ENCODE measurements around the gene PLEKHH1.
"Not testable (repeated sequence)": the region's sequence is repeated elsewhere in the genome, so short reads cannot be mapped to it uniquely, and the experiment has no call there.

PLEKHH1 gene

DNA sequence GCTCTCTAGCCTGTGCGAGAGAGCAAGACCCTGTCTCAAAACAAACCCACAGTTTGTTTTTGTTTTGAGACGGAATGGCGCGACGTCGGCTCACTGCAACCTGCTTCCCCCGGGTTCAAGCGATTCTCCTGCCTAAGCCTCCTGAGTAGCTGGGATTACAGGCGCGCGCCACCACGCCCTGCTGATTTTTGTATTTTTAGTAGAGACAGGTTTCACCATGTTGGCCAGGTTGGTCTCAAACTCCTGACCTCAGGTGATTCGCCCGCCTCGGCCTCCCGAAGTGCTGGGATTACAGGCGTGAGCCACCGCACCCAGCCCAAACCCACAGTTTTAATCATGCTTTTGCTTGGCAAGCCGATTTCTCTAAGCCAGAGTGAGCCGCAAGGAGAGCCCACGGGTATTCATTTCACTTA, 67.5 kb downstream of the PLEKHH1 start:
- in situ Hi-C loops (cut with HindIII; ENCODE audit: low pct_ligation_motif_present, low pct_unique_long_range_greater_than_20kb, low sequenced_read_pairs); DNase-seq: not testable (repeated sequence)

DNA sequence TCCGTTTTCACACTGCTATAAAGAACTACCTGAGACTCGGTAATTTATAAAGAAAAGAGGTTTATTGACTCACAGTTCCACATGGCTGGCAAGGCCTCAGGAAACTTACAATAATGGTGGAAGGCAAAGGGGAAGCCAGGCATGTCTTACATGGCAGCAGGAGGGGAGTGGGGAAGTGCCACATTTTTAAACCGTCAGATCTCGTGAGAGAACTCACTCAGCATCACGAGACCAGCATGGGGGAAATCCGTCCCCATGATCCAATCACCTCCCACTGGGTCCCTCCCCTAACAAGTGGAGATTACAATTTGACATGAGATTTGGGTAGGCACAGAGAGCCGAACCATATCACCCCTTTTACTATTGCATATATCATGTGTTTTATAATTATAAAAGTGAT, 69.0 kb downstream of the PLEKHH1 start:
- in situ Hi-C loops (cut with HindIII; ENCODE audit: low pct_ligation_motif_present, low pct_unique_long_range_greater_than_20kb, low sequenced_read_pairs), result no loop called here
- DNase-seq, result no peak

DNA sequence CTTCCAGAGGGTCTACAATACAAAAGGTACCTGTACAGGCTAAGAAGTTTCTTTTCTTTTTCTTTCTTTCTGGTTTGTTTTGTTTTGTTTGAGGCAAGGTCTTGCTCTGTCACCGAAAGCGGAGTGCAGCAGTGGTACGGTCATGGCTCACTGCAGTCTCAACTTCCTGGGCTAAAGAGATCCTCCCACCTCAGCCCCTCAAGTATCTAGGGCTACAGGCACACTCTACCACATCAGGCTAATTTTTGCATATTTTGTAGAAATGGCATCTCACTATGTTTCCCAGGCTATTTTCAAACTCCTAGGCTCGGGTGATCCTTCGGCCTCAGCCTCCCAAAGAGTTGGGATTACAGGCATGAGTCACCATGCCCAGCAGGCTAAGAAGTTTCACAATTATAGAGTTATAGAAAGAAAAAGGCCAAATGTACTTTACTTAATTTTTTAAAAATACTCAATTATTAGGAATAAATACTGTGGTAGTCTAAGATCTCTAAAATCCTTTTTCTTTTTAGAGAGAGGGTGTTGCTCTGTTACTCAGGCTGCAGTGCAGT, 70.0 kb downstream of the PLEKHH1 start:
- DNase-seq, result no peak
- in situ Hi-C loops (cut with HindIII; ENCODE audit: low pct_ligation_motif_present, low pct_unique_long_range_greater_than_20kb, low sequenced_read_pairs), result no loop called here

DNA sequence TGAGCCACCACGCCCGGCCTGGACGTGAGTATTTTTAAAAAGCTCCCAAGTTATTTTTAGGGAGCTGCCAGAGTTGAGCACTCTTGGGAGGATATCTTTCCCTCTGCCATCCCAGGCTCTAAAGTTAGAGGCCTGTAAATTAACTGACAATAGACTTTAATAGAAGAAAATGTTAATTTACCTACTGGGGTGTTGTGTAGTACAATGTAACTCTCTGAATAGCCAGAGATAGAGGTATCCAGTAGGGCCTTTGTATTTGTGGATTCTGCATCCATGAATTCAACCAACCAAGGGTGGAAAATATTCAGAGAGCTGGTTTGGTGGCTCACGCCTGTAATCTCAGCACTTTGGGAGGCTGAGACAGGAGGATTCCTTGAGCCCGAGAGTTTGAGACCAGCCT, 74.6 kb downstream of the PLEKHH1 start:
- DNase-seq, result no peak
- in situ Hi-C loops (cut with HindIII; ENCODE audit: low pct_ligation_motif_present, low pct_unique_long_range_greater_than_20kb, low sequenced_read_pairs), result no loop called here

DNA sequence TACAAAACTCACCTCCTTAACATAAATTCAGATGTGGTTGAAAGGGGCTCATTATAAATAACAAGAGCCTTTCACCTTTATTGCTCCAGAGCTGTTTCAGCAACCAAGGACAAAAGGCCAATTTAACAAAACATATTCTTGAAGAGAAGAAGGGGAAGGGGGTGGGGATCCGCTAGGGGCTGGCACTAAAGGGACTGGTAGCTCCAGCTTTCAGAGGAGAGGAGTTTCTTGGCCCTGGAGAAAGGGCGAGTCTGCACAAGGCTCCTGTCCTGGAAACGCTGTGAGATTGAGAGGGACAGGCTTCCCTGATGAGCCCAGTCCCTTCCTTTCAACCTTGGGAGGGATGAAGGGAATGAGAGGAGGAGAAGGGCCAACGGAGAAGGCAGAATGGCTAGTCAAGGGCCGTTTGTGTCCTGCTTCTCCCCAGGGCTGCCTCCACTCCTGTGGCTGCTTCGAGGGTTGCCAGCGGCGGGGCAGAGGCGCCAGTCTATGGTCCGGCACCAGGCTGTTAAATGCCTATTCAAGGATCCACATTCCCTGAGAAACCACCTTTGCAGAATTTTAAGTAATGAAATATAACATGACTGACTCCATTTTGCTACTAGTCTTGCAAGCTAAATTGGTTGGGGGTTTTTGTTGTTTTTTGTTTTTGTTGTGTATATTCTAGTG, 76.7 kb downstream of the PLEKHH1 start:
- in situ Hi-C loops (cut with HindIII; ENCODE audit: low pct_ligation_motif_present, low pct_unique_long_range_greater_than_20kb, low sequenced_read_pairs), result no loop called here
- no peak for DNase-seq

DNA sequence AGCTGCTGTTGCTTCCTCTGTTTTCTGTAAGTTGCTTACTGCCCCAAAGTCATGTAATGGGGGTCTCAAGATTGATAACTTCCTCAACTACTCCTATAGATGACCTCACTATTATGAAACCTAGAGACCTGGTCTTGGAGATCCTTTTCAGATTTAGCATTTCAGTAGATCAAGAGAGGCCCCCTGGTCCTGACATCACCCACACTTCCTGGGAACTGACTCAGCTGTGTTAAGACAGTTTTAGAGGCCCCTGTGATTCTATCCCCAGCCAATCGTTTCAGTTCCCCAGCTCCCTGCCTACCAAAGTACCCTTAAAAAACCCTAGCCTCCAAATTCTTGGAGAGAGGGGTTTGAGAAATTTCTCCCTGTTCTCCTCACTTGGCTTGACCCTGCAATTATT, 77.4 kb downstream of the PLEKHH1 start:
- in situ Hi-C loops (cut with HindIII; ENCODE audit: low pct_ligation_motif_present, low pct_unique_long_range_greater_than_20kb, low sequenced_read_pairs), result no loop called here
- no peak for DNase-seq

DNA sequence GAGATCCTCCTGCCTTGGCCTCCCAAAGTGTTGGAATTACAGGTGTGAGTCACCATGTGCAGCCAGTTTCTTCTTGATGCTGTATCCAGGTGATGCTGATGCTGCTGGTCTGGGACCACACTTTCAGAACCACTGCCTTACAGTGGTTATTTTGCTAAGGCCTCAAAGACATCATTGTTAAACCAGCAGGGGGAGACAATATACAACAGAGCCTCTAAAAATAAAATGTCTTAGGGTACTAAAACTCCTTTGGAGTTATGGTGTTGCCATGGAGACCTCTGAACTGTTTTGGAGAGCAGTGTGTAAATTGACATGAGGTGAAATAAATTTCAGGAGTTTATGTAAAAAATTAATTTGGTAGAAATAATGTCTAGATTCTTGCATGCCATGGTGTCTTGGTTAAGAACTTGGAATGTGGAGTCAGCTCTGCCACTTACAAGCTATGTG, 85.5 kb downstream of the PLEKHH1 start:
- peak; percentile 75 for DNase-seq
- in situ Hi-C loops (cut with HindIII; ENCODE audit: low pct_ligation_motif_present, low pct_unique_long_range_greater_than_20kb, low sequenced_read_pairs), result no loop called here

DNA sequence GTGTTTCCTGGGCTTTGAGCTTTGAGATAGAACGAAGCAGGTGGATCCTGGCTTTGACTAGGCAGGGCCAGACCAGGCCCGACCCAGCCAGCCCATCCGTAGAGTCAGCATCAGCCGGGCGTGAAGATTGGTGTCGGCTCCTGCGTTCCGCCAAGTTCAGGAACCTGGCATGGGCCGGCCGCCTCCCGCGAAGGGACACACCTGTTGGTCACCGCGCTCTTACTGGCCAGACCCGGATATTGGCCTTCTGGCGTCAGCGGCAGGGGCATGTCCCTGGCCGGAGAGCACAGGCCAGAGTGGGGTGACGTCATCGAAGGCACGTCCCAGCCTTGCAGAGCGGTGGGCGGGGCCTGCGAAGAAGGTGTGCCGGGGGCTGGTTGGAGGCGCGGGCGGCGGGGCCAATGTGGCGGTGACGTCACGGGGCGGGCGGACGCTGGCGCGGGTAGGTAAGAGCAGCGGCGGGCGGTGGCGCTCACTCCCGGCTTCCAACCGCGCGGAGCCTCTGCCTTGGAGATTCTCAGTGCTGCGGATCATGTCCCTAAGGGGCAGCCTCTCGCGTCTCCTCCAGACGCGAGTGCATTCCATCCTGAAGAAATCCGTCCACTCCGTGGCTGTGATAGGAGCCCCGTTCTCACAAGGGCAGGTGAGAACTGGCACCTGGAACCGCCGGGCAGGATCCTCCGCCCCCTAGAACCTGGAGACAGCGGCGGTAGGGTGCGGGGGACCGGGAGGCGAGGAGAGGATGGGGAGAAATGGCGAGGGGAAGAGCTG, 86.5 kb downstream of the PLEKHH1 start, which contains the start of gene ARG2:
TSS of gene ARG2 (plus strand) at position 475 of the 771 bp plus-strand sequence. CDS start at position 533, 58 bp downstream.
- peak; percentile 95 for DNase-seq
- in situ Hi-C loops (cut with HindIII; ENCODE audit: low pct_ligation_motif_present, low pct_unique_long_range_greater_than_20kb, low sequenced_read_pairs), result no loop called here

DNA sequence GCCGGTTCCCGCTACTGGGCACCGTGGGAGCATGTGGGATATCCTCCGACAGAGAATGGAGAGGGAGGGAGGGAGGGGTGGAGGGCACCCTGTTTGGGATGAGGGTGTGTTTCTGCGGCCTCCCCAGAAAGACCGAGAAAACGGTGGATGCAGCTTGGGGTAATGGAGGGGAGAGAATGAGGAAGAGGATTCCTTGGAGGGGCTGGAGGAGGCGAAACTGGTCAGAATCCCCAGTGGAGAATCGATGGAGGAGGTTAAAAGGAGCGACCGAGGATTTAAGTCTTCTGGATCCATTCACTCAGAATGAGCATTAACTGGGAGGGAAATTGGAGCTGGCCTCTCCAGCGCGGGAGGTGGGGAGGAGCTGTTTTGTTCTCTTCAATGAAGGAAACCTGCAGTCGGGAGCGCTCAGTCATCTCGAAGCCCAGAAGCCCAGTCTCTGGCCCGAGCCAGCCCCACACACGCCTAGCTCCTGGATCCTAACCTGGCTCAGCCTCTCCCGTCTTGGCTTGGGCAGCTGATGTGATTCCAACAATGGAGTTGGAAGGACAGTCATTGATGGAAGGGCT, 87.2 kb downstream of the PLEKHH1 start:
- in situ Hi-C loops (cut with HindIII; ENCODE audit: low pct_ligation_motif_present, low pct_unique_long_range_greater_than_20kb, low sequenced_read_pairs), result no loop called here
- no peak for DNase-seq

DNA sequence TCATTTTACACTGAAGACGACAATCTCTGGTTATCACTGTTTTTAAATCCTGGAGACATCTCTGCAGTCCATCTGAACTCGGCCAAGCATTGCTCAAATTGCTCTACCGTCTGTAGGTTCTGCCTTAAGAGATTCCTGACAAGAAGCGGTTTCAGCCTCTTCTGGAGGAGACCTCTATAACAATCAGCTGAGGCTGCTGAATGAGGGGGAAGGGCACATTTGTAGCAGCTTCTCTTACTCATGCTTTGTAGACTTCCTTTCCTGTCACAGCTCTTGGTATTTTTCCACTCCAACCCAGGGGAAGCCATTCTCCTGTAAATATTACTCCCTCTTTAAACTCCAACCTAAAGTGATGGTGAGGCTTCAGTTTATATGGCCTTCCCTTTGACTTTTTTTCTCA, 89.6 kb downstream of the PLEKHH1 start:
- in situ Hi-C loops (cut with HindIII; ENCODE audit: low pct_ligation_motif_present, low pct_unique_long_range_greater_than_20kb, low sequenced_read_pairs), result no loop called here
- peak; percentile 26 for DNase-seq

DNA sequence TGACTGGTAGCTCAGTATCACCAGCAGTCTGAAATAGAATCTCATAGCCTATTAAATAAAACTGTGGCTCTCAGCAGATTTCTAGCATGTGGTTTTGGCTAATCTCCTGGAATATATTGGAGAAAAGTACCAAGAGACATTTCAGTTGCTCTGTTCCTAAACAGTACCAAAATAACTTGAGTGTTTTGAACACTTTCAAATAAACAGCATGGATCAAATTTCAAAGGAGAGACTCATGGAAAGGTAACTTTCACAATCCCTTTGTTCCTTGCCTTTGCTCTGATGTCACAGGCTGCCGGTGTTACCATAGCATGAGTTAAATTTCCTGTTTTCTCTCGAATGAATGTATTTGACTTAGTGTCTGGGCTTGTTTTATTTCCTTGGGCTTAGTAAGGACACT, 90.0 kb downstream of the PLEKHH1 start:
- in situ Hi-C loops (cut with HindIII; ENCODE audit: low pct_ligation_motif_present, low pct_unique_long_range_greater_than_20kb, low sequenced_read_pairs), result no loop called here
- no peak for DNase-seq

DNA sequence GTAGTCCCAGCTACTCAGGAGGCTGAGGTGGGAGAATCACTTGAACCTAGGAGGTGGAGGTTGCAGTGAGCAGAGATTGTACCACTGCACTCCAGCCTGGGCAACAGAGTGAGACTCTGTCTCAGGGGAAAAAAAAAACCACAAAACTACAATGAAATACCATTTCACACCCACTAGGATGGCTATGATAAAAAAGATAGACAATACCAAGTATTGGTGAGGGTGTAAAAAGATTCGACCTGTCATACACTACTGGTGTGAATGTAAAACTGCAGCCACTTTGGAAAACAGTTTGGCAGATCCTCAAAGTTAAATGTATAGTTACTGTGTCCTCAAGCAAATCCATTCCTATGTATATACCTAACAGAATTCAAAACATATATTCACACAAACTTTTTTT, 93.0 kb downstream of the PLEKHH1 start:
- in situ Hi-C loops (cut with HindIII; ENCODE audit: low pct_ligation_motif_present, low pct_unique_long_range_greater_than_20kb, low sequenced_read_pairs), result not testable (repeated sequence)

DNA sequence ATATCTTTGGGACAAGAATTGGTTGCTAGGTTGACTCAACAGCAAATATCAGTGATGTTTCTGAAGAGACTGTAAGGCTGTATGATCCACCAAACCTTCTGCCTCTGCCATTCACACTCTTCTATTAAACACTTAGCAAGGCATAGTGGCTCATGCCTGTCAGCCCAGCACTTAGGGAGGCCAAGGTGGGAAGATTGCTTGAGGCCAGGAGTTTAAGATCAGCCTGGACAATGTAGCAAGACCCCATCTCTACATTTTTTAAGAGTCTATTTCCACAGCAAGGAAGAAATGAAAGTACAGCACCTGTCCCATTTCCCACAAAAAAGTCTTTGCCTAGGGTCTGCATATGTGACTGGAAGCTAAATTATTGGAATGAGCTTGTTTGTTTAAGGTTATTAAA, 94.4 kb downstream of the PLEKHH1 start:
- no peak for DNase-seq
- in situ Hi-C loops (cut with HindIII; ENCODE audit: low pct_ligation_motif_present, low pct_unique_long_range_greater_than_20kb, low sequenced_read_pairs), result no loop called here

More for the DNA sequence above, 93.0 kb downstream of the PLEKHH1 start:
- not testable (repeated sequence) for DNase-seq

DNA sequence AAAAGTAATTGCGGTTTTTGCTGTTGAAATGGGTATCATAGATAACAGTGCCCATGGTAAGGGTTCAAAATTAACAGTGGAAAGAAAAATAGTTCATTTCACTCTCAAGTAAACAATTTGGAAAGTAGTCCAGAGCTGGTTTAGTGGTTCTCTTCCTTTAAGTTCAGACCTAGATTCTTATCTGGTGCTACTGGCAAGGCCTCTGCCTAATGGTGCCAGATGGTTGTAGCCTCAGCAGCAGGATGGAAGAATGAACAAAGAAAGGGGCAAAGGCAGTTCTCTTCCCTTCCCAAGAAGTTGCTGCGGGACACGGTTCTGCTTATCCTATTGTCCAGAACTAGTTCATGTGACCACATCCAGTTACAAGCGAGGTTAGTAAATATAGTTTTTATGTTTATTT, 97.1 kb downstream of the PLEKHH1 start:
- DNase-seq, result no peak
- in situ Hi-C loops (cut with HindIII; ENCODE audit: low pct_ligation_motif_present, low pct_unique_long_range_greater_than_20kb, low sequenced_read_pairs), result no loop called here

DNA sequence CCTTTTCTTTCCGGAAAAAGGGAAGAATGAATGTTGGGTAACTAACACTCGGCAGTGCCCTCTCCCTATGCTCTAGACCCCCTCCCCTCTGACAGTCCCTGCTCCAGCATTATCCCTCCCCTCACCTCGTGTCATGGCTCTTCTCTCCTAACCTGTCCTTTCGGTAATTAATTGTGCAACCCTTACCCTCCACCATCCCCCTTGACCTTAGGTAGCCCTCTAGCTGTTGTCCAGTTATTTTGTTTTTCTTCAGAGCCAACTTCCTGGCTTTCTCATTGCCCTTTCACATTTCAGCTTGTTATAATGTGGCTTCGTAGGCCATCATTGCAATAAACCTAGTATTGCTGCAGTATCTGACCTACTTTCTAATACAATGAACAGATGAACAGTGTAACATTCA, 97.8 kb downstream of the PLEKHH1 start:
- in situ Hi-C loops (cut with HindIII; ENCODE audit: low pct_ligation_motif_present, low pct_unique_long_range_greater_than_20kb, low sequenced_read_pairs), result no loop called here
- no peak for DNase-seq

DNA sequence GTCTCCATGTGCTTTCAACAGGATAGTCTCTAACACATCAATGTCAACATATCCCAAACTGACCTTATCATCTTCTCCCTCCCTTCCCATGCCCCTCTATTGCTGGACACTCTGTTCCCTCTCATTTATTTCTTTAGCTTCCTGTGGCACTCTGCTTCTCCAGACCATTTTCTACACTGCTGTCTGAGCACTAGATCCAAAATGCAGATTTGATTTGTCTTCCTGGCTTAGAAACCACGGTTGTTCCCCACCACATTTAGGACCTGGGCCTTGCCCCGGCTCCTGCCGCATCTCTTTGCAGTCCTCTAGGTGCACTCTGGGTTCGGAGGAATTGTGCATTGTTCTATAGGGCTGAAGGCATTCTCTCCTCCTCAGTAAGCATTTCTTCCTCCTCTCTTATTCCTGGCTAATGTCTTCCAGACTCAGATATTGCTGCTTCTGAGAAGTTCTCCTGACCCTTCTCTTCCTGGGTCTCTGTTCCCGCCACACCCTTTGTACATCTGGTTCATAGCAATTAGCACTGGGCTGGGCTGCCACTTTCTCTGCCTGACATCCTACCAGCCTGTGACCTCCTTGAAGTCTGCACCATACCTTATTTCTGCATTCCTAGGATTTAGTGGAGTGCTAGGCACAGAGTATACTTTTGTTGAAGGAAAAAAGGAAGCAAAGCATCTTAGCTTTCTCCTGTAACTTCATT, 100.5 kb downstream of the PLEKHH1 start:
- DNase-seq, result no peak
- in situ Hi-C loops (cut with HindIII; ENCODE audit: low pct_ligation_motif_present, low pct_unique_long_range_greater_than_20kb, low sequenced_read_pairs), result no loop called here

DNA sequence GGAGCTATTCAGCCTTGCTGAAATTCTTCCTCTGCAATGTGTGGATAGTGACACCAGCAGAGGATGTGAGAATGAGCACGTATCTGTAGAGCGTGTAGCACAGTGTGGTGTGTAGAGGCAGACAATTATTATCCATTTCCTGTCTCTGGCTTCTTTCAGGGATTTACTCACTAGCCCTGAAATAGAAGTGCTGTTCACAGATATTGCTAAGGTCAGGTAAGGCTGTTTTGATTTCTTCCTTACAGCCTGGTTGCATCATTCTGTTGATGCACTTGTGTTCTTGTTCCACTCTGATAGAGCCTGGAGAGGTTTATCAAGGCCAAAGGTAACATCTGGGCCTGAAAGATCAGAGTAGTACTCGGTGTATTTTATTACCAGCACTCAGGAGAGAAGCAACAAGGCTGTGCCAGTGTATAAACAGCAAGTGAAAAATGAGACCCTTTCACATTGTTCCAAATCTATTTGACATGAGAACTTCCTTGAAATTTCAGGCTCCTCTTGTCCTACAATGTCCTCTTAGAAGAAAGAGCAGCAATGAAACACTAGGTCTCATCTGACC, 103.3 kb downstream of the PLEKHH1 start:
- in situ Hi-C loops (cut with HindIII; ENCODE audit: low pct_ligation_motif_present, low pct_unique_long_range_greater_than_20kb, low sequenced_read_pairs), result no loop called here

DNA sequence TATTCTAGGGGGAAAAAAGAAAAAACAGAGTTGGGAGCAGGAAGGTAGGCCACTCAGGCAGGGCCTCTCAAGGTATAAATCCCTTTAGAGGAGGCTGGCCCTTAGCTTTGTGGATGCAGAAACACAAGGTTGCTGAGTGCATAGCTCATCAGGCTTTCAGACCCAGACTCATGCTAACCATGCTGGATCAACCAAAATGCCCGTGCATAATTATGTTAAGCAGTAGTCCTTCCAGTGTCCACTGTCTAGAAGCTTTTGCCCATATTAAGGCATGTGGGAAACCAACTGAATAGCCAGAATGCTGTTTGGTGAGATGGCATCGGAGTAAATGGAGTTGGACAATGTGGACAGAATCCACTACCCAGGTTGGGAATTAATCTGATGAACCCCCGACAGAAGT, 105.6 kb downstream of the PLEKHH1 start:
- in situ Hi-C loops (cut with HindIII; ENCODE audit: low pct_ligation_motif_present, low pct_unique_long_range_greater_than_20kb, low sequenced_read_pairs), result no loop called here
- no peak for DNase-seq

More for the DNA sequence above, 103.3 kb downstream of the PLEKHH1 start:
- DNase-seq, result no peak

Data from ACHN (cell line).